MM.1S (cell line): ENCODE results near the gene DUOX1.

Experiments used
- DNase-seq: peaks from one replicate; pipeline ENCODE4 v3.0.0-alpha.2; 2015
- H2AFZ ChIP-seq: fragments of 300-600 bp; sonication (generic); 2 replicates; pipeline ENCODE4 v1.6.0; 2016; ENCODE audit warnings: antibody characterized with exemption, low read length
- H3F3A ChIP-seq: fragments of 300-600 bp; sonication (generic); 2 replicates; pipeline ENCODE4 v1.6.1; 2016; ENCODE audit warnings: mild to moderate bottlenecking, antibody characterized with exemption, low read length, moderate library complexity, mixed read lengths; ENCODE audit not compliant: insufficient read depth
- H3K27ac ChIP-seq: fragments of 300-600 bp; sonication (generic); 2 replicates; pipeline ENCODE4 v1.5.1; 2016; ENCODE audit warnings: mild to moderate bottlenecking, low read length
- H3K27me3 ChIP-seq: fragments of 300-600 bp; sonication (generic); replicated peaks from 2 replicates; pipeline ENCODE4 v1.6.0; 2016; ENCODE audit warnings: low read length; ENCODE audit not compliant: insufficient read depth
- H3K36me3 ChIP-seq: fragments of 300-600 bp; sonication (generic); replicated peaks from 2 replicates; pipeline ENCODE4 v1.6.1; 2016; ENCODE audit warnings: mild to moderate bottlenecking, low read length, mixed read lengths; ENCODE audit not compliant: insufficient read depth
- H3K4me1 ChIP-seq: fragments of 300-600 bp; sonication (generic); 2 replicates; pipeline ENCODE4 v1.6.1; 2016; ENCODE audit warnings: low read length, mixed read lengths
- H3K4me2 ChIP-seq: fragments of 300-600 bp; sonication (generic); 2 replicates; pipeline ENCODE4 v1.6.0; 2016; ENCODE audit warnings: low read depth, low read length
- H3K4me3 ChIP-seq: fragments of 300-600 bp; sonication (generic); 2 replicates; pipeline ENCODE4 v1.5.1; 2016; ENCODE audit warnings: low read length, mixed read lengths
- H3K79me2 ChIP-seq: fragments of 300-600 bp; sonication (generic); 2 replicates; pipeline ENCODE4 v1.6.1; 2016; ENCODE audit warnings: mixed run types, low read length, mixed read lengths
- H3K9ac ChIP-seq: fragments of 300-600 bp; sonication (generic); 2 replicates; pipeline ENCODE4 v1.6.1; 2016; ENCODE audit warnings: low read length, mixed read lengths
- H3K9me2 ChIP-seq: fragments of 300-600 bp; sonication (generic); replicated peaks from 2 replicates; pipeline ENCODE4 v1.6.1; 2016; ENCODE audit warnings: mild to moderate bottlenecking, low read length, mixed read lengths; ENCODE audit not compliant: insufficient read depth
- H3K9me3 ChIP-seq: fragments of 300-600 bp; sonication (generic); replicated peaks from 2 replicates; pipeline ENCODE4 v1.6.1; 2016; ENCODE audit warnings: mild to moderate bottlenecking, low read length, mixed read lengths; ENCODE audit not compliant: insufficient read depth
- H4K20me1 ChIP-seq: fragments of 300-600 bp; sonication (generic); 2 replicates; pipeline ENCODE4 v1.6.1; 2016; ENCODE audit warnings: mild to moderate bottlenecking, low read length, moderate library complexity, mixed read lengths; ENCODE audit not compliant: insufficient read depth
- EZH2 ChIP-seq: fragments of 300-600 bp; sonication (generic); optimal IDR thresholded peaks from 2 replicates; pipeline ENCODE3; 2017; ENCODE audit warnings: low read depth, mild to moderate bottlenecking, antibody characterized with exemption, low read length, mixed read lengths
- EZH2phosphoT487 ChIP-seq: fragments of 300-600 bp; sonication (generic); IDR thresholded peaks from 2 replicates; pipeline ENCODE4 v1.6.1; 2018; ENCODE audit warnings: antibody characterized with exemption, low read length
- TF ChIP-seq, protein P1 (sequence below): fragments of 300-600 bp; sonication (generic); IDR thresholded peaks from 2 replicates; pipeline ENCODE4 v1.5.1; 2016; ENCODE audit warnings: antibody characterized with exemption, low read length, mixed read lengths

Gene DUOX1

DNA sequence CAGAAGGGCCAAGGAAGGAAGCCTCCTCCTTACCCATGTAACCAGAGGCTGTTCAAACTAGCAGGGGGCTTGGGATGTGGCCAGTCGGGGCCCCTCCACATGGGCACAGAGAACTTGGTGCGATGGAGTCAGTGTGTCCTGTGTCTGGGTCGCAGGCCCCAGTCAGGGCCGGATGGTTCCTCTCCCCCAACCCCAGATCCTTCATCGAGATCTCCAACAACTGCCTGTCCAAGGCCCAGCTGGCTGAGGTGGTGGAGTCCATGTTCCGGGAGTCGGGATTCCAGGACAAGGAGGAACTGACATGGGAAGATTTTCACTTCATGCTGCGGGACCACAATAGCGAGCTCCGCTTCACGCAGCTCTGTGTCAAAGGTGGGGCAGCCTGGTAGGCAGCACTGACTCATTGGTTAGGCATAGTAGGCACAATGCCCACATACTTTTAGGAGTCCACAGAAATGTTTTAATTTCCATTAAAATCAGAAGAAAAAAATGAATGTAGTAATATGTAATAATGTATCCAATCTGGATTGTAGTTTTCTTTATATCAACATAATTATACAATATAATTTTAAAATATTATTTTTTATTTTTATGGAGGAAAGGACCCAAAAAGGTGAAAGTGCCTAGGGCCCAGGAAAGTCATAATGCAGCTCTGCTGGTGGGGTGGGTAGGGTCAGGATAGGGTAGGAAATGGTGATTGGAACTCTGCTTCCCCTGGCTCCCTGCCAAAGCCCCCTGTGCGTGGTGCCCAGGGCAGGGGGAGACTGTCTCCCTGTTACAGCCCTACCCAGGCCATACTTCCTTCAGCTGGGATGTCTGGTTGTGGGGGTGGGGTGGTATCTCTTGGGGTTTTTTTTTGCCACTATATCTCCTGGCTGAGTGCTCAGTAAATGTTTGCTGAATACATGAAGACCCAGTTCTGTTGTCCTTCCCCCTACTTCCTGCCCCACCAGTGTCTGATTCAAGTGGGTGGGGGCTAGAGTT, 18.6 kb downstream of the DUOX1 start:
- H3K27me3 ChIP-seq: no peaks in the 10 kb centered on the region
- no peaks in the 10 kb centered on the region for H3K36me3 ChIP-seq
- no peak overlapping the region for H3K4me2 ChIP-seq
- H3K9me3 ChIP-seq: no peaks in the 10 kb centered on the region
- H2AFZ ChIP-seq: no peak overlapping the region
- no peaks in the 10 kb centered on the region for H4K20me1 ChIP-seq
- TF ChIP-seq EZH2: no peak
- no peak for TF ChIP-seq EZH2phosphoT487
- TF ChIP-seq, protein P1, sequence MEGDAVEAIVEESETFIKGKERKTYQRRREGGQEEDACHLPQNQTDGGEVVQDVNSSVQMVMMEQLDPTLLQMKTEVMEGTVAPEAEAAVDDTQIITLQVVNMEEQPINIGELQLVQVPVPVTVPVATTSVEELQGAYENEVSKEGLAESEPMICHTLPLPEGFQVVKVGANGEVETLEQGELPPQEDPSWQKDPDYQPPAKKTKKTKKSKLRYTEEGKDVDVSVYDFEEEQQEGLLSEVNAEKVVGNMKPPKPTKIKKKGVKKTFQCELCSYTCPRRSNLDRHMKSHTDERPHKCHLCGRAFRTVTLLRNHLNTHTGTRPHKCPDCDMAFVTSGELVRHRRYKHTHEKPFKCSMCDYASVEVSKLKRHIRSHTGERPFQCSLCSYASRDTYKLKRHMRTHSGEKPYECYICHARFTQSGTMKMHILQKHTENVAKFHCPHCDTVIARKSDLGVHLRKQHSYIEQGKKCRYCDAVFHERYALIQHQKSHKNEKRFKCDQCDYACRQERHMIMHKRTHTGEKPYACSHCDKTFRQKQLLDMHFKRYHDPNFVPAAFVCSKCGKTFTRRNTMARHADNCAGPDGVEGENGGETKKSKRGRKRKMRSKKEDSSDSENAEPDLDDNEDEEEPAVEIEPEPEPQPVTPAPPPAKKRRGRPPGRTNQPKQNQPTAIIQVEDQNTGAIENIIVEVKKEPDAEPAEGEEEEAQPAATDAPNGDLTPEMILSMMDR: no peak
- no peak overlapping the region for H3K27ac ChIP-seq
- no peak overlapping the region for H3K9ac ChIP-seq
- DNase-seq: no peak
- H3F3A ChIP-seq: no peaks in the 10 kb centered on the region
- H3K4me1 ChIP-seq: no peaks in the 10 kb centered on the region
- H3K9me2 ChIP-seq: no peaks in the 10 kb centered on the region
- no peaks in the 10 kb centered on the region for H3K79me2 ChIP-seq
- no peak overlapping the region for H3K4me3 ChIP-seq

DNA sequence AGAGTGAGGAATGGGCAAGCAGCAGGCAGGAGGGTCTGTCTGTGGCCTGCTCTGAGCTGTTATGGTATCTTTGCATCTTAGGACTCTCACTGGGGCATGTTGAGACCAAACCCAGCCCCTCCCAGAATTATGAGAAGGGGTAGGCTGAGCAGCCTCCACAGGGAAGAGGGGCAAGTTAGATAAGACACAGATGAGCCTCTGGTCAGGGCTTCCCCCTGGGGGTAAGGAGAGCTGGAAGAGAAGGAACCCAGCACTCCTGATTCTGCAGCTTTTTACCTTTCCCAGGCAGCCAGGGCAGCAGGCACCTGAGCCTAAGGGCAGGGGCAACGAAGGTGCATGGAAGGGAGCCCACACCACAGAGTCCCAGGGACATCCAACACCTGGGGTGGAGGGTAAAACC, 19.3 kb downstream of the DUOX1 start:
- no peaks in the 10 kb centered on the region for H3K36me3 ChIP-seq
- no peak for TF ChIP-seq EZH2
- no peak for TF ChIP-seq EZH2phosphoT487
- TF ChIP-seq, protein P1: no peak
- H3K9me2 ChIP-seq: no peaks in the 10 kb centered on the region
- H3K9me3 ChIP-seq: no peaks in the 10 kb centered on the region
- H3K9ac ChIP-seq: no peak overlapping the region
- no peaks in the 10 kb centered on the region for H3K27me3 ChIP-seq
- no peak overlapping the region for H3K4me2 ChIP-seq
- no peaks in the 10 kb centered on the region for H4K20me1 ChIP-seq
- H3K4me3 ChIP-seq: no peak overlapping the region
- no peak for DNase-seq
- no peak overlapping the region for H3K27ac ChIP-seq
- no peaks in the 10 kb centered on the region for H3F3A ChIP-seq
- H3K79me2 ChIP-seq: no peaks in the 10 kb centered on the region
- H3K4me1 ChIP-seq: no peaks in the 10 kb centered on the region
- H2AFZ ChIP-seq: no peak overlapping the region

DNA sequence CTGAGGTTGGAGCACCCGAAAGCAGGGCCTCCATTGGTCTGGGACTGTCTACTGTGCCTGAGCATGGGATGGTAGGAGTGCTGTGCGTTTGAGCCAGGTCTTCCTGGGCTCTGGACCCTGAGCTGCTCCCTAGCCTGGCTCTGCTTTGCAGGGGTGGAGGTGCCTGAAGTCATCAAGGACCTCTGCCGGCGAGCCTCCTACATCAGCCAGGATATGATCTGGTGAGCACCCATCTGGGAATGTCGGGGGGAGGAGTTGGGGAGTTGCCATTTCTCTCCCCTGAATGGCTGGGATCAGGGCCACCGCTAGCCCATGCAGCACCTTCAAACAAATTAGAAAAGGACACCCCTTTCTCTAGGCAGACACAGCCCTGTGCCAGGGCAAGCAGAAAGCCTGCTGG, 20.7 kb downstream of the DUOX1 start:
- H3K4me2 ChIP-seq: no peak overlapping the region
- H3K9me3 ChIP-seq: no peaks in the 10 kb centered on the region
- H3K79me2 ChIP-seq: no peaks in the 10 kb centered on the region
- no peak overlapping the region for H2AFZ ChIP-seq
- no peak for DNase-seq
- no peak overlapping the region for H3K4me3 ChIP-seq
- H3K27me3 ChIP-seq: no peaks in the 10 kb centered on the region
- no peak overlapping the region for H3K9ac ChIP-seq
- H4K20me1 ChIP-seq: no peaks in the 10 kb centered on the region
- TF ChIP-seq, protein P1: no peak
- no peak for TF ChIP-seq EZH2phosphoT487
- TF ChIP-seq EZH2: no peak
- H3K36me3 ChIP-seq: no peaks in the 10 kb centered on the region
- no peak overlapping the region for H3K27ac ChIP-seq
- H3K4me1 ChIP-seq: no peaks in the 10 kb centered on the region
- H3F3A ChIP-seq: no peaks in the 10 kb centered on the region
- H3K9me2 ChIP-seq: no peaks in the 10 kb centered on the region
